ENCODE results near the gene MELTF. TPM values are rescaled to one million over a fixed set of nuclear protein-coding genes. Genes with fewer than 3 reads are reported as not detected.

The MELTF gene
- total and polyA plus RNA-seq, 3 donors from 2014 or later: 5.7 to 14.7 (median 11.1) TPM

GRCh38 chr3:197021231-197021630 lies 8.4 kb downstream of the MELTF start:
- no peak overlapping the region for H3K27ac ChIP-seq
- TF ChIP-seq POLR2A (IDR thresholded peaks at IDR 0.05): no peak
- TF ChIP-seq, protein P1, sequence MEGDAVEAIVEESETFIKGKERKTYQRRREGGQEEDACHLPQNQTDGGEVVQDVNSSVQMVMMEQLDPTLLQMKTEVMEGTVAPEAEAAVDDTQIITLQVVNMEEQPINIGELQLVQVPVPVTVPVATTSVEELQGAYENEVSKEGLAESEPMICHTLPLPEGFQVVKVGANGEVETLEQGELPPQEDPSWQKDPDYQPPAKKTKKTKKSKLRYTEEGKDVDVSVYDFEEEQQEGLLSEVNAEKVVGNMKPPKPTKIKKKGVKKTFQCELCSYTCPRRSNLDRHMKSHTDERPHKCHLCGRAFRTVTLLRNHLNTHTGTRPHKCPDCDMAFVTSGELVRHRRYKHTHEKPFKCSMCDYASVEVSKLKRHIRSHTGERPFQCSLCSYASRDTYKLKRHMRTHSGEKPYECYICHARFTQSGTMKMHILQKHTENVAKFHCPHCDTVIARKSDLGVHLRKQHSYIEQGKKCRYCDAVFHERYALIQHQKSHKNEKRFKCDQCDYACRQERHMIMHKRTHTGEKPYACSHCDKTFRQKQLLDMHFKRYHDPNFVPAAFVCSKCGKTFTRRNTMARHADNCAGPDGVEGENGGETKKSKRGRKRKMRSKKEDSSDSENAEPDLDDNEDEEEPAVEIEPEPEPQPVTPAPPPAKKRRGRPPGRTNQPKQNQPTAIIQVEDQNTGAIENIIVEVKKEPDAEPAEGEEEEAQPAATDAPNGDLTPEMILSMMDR (IDR thresholded peaks at IDR 0.05): no peak
- intact Hi-C loops (cut with DNase I; ENCODE audit: low total_unique reads): no loop called here
- H3K4me3 ChIP-seq: no peak overlapping the region
- no peaks in the 10 kb centered on the region for H3K27me3 ChIP-seq
- no peaks in the 10 kb centered on the region for H3K4me1 ChIP-seq
- no peaks in the 10 kb centered on the region for H3K9me3 ChIP-seq
- DNase-seq: no peak
- 73% methylated on average over 10 of the region's 10 CpGs; no CpG with 5 or more reads in 1 of the 2 donors for WGBS, 2 donors
- no peaks in the 10 kb centered on the region for H3K36me3 ChIP-seq (ENCODE audit: low read depth, missing control alignments)

DNA sequence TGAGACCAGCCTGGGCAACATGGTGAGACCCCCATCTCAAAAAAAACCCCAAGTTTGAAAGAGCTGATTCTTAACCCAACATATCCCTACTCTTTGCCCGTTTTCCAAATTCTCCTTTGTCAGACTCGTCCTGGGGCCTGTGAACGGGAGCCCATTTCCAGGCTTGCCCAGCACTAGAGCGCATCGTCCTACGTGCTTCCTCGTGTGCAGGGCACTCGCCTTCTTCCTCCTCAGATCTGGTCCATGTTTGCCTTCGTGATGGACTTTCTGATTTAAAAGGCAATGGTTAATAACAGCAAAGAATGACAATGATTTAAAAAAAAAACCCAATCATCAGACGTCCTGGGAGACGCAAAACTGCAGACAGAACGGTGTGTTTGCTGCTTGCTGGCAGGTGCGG lies 10.1 kb downstream of the MELTF start:
- intact Hi-C loops (cut with DNase I; ENCODE audit: low total_unique reads): no loop called here
- no peak overlapping the region for H3K4me3 ChIP-seq
- no peaks in the 10 kb centered on the region for H3K4me1 ChIP-seq
- no peaks in the 10 kb centered on the region for H3K9me3 ChIP-seq
- WGBS, 2 donors: 92% methylated on average over 13 of the region's 13 CpGs
- no peaks in the 10 kb centered on the region for H3K36me3 ChIP-seq (ENCODE audit: low read depth, missing control alignments)
- DNase-seq: no peak
- H3K27me3 ChIP-seq: no peaks in the 10 kb centered on the region
- TF ChIP-seq, protein P1 (IDR thresholded peaks at IDR 0.05): no peak
- no peak for TF ChIP-seq POLR2A (IDR thresholded peaks at IDR 0.05)
- H3K27ac ChIP-seq: no peak overlapping the region

GRCh38 chr3:197019021-197019420 lies 10.6 kb downstream of the MELTF start:
- H3K36me3 ChIP-seq (ENCODE audit: low read depth, missing control alignments): no peaks in the 10 kb centered on the region
- no peaks in the 10 kb centered on the region for H3K4me1 ChIP-seq
- H3K4me3 ChIP-seq: no peak overlapping the region
- no peak overlapping the region for H3K27ac ChIP-seq
- H3K27me3 ChIP-seq: no peaks in the 10 kb centered on the region
- intact Hi-C loops (cut with DNase I; ENCODE audit: low total_unique reads): no loop called here
- H3K9me3 ChIP-seq: no peaks in the 10 kb centered on the region
- 65 to 67% methylated on average over 6 of the region's 6 CpGs for WGBS, 2 donors
- no peak for DNase-seq
- TF ChIP-seq, protein P1 (IDR thresholded peaks at IDR 0.05): no peak
- no peak for TF ChIP-seq POLR2A (IDR thresholded peaks at IDR 0.05)

DNA sequence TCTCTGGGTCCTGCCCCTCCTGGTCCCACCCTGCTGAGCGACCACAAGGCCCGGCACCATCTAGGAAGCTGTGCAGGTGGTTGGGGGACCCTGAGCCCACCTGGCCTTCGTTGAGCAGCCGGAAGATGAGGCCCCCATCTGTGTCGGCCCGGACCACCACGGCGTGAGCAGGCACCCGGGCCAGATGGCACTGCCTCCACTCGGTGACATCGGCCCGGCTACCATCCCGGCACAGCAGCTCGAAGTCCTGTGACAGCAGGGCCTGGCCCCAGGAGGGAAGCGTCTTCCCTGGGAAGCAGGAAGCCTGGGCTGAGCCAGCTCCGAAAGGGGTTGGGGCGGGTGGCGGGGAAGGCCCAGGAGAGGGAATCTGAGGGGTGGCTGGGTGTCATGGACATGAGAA lies 12.6 kb downstream of the MELTF start:
- no peaks in the 10 kb centered on the region for H3K4me1 ChIP-seq
- WGBS, 2 donors: 94 to 100% methylated on average over 5 to 18 of the region's 18 CpGs
- TF ChIP-seq POLR2A (IDR thresholded peaks at IDR 0.05): no peak
- TF ChIP-seq, protein P1 (IDR thresholded peaks at IDR 0.05): no peak

More for the DNA sequence above, 12.6 kb downstream of the MELTF start:
- H3K9me3 ChIP-seq: no peaks in the 10 kb centered on the region
- no peak overlapping the region for H3K4me3 ChIP-seq
- H3K36me3 ChIP-seq (ENCODE audit: low read depth, missing control alignments): no peaks in the 10 kb centered on the region
- H3K27ac ChIP-seq: no peak overlapping the region
- DNase-seq: no peak
- intact Hi-C loops (cut with DNase I; ENCODE audit: low total_unique reads): no loop called here
- no peaks in the 10 kb centered on the region for H3K27me3 ChIP-seq

Measured in testis (tissue), 3 donors.